Measurements from ENCODE around the gene LHPP.

LHPP gene

DNA sequence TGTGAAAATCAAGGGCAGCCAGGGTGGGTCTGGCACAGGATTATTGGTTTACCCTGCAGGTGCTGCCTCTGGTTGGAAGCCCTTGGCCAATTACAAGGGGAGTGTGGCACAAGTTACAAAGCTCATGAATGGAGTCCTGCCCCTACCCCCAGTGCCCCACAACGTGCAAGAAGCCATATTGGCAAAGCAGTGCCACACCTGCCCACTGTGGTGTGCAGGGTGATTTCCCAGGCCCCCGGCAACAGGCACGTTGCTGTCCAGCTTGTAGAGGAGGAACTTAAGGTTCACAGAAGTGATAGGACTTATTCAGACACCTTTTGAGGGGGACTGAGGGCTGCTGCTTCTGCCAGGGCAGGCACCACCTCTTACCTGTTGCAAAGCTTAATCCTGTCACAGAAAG lies 11.4 kb downstream of the LHPP start:
- no peak for DNase-seq

DNA sequence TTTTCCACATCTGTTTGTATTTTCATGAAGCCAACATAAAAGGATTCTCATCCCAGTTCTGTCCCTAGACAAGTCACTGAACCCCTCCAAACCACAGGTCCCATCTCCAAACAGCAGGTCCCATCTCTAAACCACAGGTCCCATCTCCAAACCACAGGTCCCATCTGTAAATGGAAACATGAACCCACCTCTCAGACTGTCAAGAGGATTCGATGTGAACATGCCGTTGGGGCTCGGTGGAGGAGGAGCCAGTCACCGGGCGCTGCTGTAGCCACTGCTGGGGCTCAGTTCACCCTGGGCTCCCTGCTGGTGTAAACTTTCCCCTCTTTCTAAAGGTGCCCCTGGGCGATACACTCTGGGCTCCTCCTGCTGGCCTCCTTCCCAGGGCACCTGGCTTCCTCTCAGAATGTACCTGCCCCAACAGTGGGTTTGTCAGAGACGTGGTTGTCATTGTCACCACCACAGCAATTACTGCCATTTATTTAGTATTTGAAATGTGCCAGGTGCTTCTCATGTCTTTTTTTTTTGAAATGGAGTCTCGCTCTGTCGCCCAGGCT lies 13.0 kb downstream of the LHPP start:
- no peak for DNase-seq

DNA sequence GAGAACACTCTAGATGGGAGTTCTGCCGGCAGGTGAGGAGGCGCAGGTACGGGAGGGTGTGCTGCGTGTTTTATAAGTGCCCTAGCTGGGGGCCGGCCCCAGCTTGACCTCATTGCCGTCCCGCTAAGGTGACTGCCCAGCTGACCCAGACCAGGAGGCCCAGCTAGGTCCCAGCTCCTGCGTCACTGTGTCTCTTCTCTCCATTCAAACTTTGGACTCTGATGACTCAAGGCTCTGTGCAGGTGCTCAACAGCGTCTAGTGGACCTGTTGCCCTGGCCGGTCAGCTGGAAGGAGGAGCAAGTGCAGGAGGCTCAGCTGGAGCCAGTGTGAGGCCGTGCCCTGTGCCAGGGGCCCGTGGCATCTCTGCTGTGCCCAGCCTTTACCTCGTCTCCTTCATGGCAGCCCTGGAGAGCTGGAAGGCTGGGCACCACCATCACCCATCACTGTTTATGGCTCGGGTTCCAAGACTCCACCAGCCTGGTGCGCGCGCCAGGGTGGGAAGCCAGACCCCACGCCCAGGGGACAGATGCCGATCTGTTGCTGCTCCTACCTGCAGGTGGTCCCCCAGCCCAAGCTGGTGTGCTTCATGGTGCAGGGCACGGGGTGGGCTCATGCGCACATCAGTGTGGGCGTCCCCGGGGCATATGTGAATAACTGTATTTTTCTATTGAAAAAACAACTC lies 14.6 kb downstream of the LHPP start:
- no peak for DNase-seq

DNA sequence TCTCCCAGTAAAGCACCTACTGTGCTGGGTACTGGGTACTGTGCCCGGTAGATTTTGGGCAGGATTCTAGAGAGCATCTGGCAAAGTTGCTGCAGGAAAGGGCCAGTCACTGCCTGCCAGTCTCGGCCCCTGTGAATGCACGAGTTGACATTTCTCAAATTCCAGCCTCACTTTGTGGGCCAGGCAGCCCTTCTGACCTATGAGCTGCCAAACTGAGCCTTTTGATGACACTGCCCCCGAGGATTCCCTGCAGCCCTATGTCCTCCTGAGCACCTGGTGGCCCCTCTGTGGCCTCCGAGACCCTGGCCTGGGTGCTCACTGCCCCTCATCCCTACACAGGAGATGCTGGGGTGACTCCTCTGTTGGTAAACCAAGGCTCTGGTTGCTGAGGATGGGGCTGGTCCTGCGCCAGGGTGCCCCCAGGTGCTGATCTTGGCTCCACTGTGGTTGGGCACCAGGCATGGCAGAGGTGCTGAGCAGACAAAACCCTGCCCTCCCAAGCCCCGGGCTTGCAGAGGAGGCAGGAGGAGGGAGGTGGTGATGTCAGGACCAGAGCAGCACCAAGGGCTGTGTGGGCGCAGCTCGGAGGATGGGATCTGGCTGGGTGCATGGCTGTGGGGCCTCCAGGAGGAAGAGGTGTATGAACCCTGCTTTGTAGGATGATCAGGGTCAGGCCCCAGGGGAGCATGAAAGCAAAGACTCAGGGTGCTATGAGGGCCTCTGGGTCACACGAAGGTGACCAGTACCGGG lies 16.2 kb downstream of the LHPP start:
- no peak for DNase-seq

DNA sequence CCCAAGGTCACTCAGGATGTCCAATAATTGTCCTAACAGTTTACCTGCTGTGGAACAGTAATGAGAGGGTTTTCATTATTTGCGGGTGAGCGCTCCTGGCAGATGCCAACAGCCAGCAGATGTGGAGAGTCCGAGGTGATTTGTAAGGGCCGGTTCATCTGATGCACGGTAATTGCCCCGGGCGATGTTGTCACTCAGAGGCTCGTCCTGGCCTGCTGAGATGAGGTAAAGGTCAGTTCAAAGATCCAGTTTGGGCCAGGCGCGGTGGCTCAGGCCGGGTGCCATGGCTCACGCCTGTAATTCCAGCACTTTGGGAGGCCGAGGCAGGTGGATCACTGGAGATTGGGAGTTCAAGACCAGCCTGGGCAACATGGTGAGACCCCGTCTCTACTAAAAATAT lies 16.9 kb downstream of the LHPP start:
- DNase-seq, result no peak

DNA sequence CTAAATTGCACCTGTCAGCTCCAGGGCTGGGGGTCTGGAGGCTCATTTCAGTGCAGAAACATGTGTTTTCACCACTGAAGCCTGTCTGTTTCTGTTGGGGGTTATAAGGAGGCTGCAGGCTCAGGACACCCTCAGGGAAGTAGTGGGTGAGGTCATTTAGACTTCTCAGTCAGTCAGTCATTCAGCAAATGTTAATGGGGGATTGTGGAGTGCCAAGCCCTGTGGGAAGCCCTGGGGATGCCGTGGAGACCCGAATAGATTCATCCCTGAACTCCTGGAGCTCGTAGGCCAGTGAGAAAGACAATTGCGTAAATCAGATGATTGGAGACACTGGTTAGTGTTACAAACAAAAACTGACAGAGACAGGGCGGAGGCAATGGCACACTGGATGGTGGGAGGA lies 19.2 kb downstream of the LHPP start:
- DNase-seq, result no peak

DNA sequence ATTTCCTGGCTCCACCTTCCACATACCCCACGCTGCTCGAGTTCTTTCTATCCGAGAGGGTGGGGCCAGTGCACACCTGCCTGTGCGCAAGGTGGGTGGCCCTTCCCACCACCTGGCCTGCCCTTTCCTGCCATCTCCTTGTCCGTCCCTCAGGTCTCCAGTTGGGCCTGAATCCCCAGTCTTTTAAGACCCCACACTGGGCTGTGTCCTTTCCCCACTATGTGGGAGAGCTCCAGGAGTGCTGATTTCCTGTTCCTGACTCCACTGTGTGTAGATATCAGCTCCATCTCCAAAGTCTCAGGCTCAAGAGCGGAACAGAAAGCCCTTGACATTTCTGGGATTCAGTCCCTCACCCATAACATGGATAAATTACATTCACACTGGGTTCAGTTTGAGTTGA lies 20.1 kb downstream of the LHPP start:
- DNase-seq, result no peak

DNA sequence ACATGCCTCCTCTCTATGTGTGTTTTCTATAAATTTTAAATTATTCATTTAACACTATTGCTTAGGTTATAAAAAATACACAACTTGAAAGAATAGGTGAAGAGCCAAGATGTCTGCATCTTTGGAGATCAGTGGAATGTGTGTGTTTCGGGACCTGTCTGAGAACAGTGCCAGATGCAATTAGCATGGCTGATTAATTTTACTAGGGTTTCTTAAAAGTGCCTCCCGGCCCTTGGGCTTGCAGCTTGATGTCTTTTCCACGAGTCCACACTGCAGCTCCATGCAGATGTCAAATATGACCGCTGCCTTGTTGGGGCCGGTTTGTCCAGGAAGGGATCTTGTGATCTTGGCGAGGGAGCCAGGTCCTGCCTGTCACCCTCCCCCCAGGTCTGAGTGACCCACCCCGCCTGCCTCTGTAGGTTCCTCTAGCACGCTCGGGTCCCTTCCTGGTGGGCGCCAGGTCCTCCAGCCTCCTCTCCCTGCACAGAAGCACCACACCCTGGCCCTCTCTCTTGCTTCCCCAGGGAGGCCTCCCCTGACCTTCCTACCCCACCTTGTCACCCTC lies 20.7 kb downstream of the LHPP start:
- no peak for DNase-seq

DNA sequence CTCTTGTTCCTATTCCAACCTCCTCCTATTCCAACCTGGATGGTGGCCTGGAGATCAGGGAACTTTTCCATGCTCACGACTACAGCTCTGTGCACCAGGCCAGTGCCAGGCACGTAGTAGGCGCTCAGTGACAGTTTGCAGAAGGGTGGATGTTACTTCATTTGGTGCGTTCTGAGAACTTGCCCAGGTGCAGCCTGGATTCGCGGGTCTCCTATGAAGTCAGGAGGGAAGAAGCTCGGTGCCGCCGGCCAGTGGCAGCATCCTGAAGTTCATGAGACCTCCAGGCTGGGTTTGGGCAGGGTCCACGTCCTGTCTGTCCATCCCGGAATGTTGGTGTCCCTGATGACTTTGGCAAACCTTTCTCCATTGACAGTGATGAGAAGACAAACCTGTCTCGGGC lies 21.3 kb downstream of the LHPP start:
- DNase-seq, result no peak

DNA sequence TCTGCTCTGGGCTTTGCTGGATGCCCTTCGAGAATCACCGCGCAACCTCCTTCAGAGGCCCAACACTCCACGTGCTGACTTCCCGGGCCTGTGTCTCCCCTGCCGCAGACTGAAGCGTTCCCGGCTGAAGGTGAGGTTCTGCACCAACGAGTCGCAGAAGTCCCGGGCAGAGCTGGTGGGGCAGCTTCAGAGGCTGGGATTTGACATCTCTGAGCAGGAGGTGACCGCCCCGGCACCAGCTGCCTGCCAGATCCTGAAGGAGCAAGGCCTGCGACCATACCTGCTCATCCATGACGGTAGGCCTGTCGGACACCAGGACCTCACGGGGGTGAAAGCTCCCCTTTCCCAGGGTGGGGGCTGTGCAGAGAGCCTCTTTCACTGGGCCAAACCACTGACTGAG lies 22.4 kb downstream of the LHPP start:
- DNase-seq, result no peak

DNA sequence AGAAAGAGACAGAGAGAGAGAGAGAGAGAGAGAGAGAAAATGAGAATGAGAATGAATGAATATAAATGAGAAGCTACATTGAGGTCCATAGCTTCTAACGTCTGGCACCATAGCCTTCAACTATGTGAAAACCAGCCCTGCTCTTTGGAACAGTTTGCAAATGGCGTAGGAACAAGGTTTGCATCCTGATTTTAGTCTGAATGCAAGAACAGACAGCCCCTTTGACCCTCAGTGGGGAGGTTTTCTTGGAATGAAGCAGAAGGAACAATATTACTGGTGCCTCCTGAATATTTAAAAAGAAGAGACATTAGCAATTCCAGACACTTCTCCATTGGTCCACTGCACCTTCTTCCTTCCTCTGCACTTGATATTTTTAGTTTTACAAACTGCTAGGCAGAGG lies 23.0 kb downstream of the LHPP start:
- DNase-seq, result no peak

DNA sequence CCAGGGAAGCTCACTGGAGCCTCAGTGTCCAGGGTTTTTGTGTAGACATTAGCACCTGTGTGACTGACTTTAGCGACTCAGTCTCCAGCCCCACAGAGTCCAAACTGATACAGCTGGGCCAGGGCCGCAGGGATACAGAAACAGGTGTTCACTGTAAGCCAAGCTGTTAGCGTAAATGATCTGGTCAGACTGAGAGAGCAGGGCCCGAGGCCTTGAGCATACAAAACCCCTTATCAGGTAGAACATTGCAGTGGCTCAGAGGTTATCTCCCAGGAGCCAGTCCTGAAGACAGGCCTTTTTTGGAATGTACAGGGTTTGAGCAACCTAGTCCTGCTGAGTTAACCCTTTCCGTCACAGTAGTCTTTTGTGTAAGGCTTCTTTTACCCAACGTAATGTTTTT lies 25.0 kb downstream of the LHPP start:
- DNase-seq, result no peak

DNA sequence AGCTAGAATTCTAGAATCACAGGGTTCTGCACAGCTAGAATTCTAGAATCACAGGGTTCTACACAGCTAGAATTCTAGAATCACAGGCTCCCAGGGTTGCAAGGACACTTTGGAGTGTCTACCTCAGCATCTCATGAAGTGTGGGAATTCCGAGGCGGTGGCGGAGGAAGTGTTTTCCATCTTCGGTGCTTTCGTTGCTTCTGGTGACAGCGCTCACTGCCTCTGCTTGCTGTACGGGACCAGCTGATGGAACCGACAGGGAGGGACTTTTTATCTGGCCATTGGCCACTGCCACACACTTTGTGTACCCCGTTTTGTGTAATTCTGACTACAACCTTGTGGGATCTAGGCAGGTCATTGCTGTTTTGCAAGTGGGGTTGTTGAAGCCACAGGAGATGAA lies 29.5 kb downstream of the LHPP start:
- no peak for DNase-seq

DNA sequence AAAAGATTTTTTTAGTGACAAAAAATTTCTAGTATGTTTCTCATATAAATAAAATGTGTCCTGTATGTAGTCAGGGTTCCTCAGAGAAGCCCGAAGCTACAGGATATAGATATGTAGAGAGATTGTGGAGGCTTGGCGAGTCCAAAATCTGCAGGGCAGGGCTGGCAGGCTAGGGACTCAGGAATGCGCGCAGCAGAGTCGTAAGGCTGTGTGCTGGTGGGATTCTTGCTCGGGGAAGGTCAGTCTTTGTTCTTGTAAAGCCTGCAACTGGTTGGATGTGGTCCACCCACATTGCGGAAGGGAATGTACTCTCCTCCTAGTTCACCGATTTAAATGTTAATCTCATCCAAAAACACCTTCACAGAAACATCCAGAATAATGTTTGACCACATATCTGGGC lies 30.6 kb downstream of the LHPP start:
- no peak for DNase-seq

DNA sequence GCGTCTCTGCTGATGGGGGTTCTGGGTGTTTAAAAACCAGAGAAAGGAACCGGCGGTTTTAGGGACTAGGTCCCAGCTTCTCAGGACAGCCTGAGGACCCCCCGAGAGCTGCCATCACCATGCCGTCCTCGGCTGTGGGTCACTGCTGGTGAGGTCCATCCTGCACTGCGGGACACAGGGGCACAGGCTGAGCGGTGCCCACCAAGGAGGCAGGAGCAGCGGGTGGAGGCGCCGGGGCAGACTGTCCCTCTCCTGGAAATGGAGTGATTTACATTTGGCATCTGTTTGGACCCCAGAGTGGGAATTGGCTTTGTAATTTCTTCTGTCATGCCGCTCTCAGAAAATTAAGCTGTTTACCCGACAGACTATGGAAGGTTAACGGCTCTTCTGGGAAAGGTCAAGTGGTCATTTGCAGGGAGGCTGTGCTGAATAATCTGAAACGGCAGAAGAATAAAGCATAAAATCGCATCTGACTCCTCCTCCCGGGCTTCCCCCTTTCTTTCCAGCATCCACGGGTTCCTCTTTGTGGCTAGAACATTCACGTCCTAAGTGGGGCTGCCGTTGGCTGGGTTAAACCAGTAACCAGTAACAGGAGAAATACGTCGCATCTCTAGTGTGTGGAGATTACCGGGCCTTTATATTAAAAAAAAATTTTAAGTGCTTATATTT lies 31.7 kb downstream of the LHPP start:
- DNase-seq, result no peak

DNA sequence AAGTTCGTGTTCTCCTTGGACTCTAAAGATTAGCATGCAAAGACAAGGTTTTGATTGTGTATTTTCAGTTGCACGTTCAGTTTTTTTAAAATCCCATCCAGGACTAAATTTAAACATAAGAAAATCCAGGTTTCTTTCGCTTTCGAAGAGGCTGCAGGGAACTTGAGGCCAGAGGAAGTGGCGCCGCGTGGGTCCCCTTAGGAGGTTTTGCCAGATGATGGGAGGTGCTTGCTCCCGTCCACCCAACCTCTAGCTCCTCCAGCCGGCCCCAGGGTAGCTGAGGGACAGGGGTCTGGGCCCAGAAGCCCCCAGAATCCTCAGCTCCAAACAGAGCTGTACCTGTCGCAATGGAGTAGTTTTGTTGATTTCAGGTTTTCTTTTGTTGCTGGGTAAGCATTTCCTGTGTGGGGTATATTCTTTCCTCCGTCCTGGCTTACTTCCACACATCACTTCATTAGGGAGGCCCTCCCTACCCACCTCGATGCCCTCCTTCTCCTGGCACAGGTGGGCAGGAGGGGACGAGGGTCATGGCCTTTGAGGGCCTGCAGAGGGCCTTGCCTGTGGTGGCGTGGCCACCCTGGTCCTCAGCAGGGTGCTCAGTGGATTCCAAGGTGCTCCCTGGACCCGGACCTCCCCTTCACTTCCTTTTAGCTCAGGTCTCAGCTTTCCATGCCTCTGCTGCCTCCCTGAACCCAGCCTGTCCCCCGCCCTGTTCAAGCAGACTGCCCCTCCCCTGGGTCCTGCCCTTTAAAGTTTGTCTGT lies 32.6 kb downstream of the LHPP start:
- no peak for DNase-seq

DNA sequence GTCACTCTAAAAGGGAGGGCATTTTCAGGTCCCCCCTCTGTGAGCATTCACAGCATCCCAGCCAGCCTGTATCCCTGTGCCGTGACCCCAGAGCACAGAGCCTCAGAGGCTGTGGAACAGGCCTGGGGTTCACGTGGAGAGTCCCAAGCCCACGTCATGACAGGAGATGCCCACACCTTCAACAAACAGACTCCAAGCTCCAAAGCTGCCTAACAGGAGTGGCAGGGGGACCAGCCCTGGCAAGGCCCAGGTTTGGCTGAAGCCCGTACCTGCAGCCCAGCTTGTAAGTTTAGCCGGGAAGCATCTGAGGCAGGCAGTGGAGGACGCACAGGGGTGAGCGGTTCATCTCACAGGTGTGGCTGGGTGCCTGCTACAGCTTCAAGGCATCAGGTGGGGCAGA lies 33.5 kb downstream of the LHPP start:
- no peak for DNase-seq

DNA sequence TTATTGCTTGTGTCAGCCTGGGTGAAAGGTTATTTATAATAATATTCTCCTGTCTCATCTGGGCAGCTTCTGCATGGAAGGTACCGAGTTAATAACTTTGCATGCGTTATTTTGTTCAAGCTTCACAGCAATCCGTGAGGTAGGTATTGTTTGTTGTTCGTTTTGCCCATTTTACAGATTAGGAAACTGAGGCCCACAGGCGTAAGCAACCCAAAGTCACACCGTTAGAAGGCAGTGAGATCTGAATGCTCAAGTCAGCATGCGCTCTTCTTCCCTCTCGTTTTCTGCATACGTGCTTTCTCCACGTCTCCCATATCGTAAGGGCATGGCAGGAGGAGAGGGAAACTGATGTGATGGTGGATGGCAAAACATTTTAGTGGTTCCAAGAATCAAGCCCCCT lies 34.1 kb downstream of the LHPP start:
- no peak for DNase-seq

DNA sequence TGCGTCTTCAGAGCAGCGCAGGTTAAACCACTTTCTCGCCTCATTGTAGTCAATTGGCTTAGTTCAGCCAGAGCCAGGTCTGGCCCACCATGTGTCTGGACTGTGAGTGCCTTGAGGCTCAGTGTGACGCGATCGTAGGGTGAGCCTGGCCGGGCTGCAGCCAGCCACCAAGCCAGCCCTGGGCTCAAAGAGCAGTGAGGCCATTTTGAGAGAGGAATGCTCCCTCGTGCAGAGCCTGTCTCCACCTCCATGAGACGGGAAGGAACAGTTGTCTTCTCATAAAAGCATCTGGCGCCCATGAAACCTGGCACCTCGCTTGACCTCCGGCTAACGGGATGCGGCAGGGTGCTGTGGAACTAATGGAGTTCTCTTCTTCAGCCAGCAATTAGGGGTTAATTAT lies 34.5 kb downstream of the LHPP start:
- no peak for DNase-seq

DNA sequence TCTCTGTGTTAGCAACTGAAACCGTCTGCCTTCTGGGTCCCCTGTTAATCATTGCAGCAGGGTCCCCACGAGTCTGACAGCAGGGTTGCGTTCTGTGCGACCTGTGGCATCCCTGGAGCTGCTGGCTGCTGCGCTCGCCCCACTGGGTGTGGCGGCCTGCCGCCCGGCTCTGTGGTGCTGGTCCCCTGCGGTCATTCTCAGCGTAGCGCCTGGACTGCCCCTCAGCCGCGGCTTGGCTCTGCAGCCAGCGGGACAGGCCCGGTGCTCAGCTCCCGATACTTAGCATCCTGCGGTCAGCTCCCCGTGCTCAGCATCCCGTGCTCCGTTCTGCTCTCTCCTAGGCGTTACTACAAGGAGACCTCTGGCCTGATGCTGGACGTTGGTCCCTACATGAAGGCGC lies 35.0 kb downstream of the LHPP start:
- DNase-seq, result no peak

DNA sequence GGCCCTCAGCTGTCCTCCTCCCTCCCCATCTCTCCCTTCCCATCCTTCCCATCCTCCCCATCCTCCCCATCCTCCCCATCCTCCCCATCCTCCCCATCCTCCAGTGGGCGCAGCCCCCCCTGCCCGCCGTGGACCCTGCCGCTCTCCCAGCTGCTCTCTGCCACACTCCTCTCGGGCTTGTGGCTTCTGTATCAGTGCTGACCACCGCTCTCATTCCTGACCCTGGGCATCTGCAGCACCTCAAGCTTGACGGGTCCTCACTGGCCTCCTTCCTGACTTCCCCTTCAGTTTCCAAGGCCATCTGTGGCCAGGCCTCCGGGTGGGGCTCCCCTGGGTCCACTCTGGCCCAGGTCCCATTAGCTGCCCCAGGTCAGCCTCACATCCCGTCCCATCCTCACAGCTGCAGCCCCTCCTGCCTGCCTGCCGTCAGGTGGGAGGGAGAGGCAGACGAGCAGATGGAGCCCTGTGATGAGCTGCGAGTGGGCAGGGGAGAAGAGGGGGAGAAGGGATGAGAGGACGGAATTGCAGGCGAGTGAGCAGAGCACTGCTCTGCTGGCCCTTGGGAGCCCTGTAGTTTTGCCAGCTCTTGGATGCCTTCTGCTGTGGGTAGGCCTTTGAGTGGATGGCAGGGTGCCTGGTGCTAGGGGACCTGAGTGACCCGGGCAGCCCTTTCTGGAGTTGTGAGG lies 35.7 kb downstream of the LHPP start:
- no peak for DNase-seq

DNA sequence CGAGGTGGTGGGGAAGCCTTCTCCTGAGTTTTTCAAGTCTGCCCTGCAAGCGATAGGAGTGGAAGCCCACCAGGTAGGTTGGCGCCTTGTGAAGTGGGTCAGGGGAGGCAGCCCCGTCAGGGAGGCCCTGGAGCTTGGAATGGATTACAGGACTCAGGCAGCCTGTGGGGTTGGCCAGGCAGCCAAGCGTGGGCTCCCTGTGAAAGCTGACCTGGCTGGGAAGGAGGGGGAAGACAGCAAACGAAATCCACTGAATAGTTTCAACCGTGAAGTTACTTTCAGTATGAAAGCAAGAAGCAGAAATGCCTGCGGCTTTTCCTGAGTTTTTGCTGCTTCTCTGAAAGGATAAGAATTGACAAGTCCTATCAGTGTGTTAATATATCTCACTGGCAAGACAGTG lies 36.4 kb downstream of the LHPP start:
- DNase-seq, result no peak
